Fibroblast of lung (primary cell): ENCODE data around the gene S1PR1. TPM values are rescaled to one million over a fixed set of nuclear protein-coding genes. Genes with fewer than 3 reads are reported as not detected.

Source experiments
- DNase-seq, 2 donors: peaks; one replicate each; pipeline versions ENCODE4 v3.0.0 to v3.0.0-alpha.2; 2010; ENCODE audit warnings: low read depth in 2 of 2
- H2AFZ ChIP-seq: 2 replicates; pipeline ENCODE4 v1.5.1; 2012; ENCODE audit warnings: low read length, control low read depth, inconsistent platforms
- H3K27ac ChIP-seq: 2 replicates; pipeline ENCODE4 v1.5.1; 2011; ENCODE audit warnings: low read length, control low read depth; ENCODE audit not compliant: insufficient read depth
- H3K27me3 ChIP-seq: 2 replicates; pipeline ENCODE4 v1.5.1; 2011; ENCODE audit warnings: mild to moderate bottlenecking, low read length; ENCODE audit not compliant: control insufficient read depth, insufficient read depth
- H3K36me3 ChIP-seq: 2 replicates; pipeline ENCODE4 v1.5.1; 2011; ENCODE audit warnings: low read length; ENCODE audit not compliant: control insufficient read depth, insufficient read depth
- H3K4me1 ChIP-seq: 2 replicates; pipeline ENCODE4 v1.5.1; 2011; ENCODE audit warnings: low read length; ENCODE audit not compliant: control insufficient read depth, insufficient read depth; ENCODE audit errors: extremely low read depth
- H3K4me2 ChIP-seq: 2 replicates; pipeline ENCODE4 v1.5.1; 2011; ENCODE audit warnings: low read length, control low read depth; ENCODE audit not compliant: insufficient read depth; ENCODE audit errors: extremely low read depth
- H3K4me3 ChIP-seq, 4 experiments: fragments of 200-600 bp in 1 of 4; sonication (generic) in 1 of 4; replicated peaks in 1 of 4; 2 replicates each; pipeline ENCODE4 v1.5.1; 2011 to 2016; ENCODE audit warnings: low read length in 4 of 4, low read depth in 3 of 4, mild to moderate bottlenecking in 3 of 4, control low read depth in 2 of 4, inconsistent platforms in 1 of 4, mixed read lengths in 1 of 4; ENCODE audit not compliant: insufficient read depth in 1 of 4; ENCODE audit errors: control extremely low read depth in 1 of 4
- H3K79me2 ChIP-seq: 2 replicates; pipeline ENCODE4 v1.5.1; 2012; ENCODE audit warnings: mild to moderate bottlenecking, low read length, inconsistent platforms; ENCODE audit not compliant: control insufficient read depth, insufficient read depth
- H3K9ac ChIP-seq: 2 replicates; pipeline ENCODE4 v1.5.1; 2011; ENCODE audit warnings: mild to moderate bottlenecking, low read length, control low read depth; ENCODE audit not compliant: insufficient read depth
- H3K9me3 ChIP-seq: 2 replicates; pipeline ENCODE4 v1.5.1; 2012; ENCODE audit warnings: low read depth, low read length; ENCODE audit not compliant: control insufficient read depth, insufficient read depth
- H4K20me1 ChIP-seq: 2 replicates; pipeline ENCODE4 v1.5.1; 2011; ENCODE audit warnings: low read length; ENCODE audit not compliant: control insufficient read depth, insufficient read depth; ENCODE audit errors: extremely low read depth
- EZH2 ChIP-seq: IDR thresholded peaks from 2 replicates; pipeline ENCODE4 v1.5.1; 2012; ENCODE audit warnings: low read length, control low read depth, mild to moderate bottlenecking; ENCODE audit errors: missing control alignments
- polyA plus RNA-seq, 2 donors: library from polyadenylated mRNA; depleted of rRNA in 1 of 2; stranded (reverse) in 1 of 2; unstranded in 1 of 2; fragments of >200 nt; gene quantifications; 2 replicates each; pipeline ENCODE4 v1.2.1, GENCODE V29; 2011 to 2012; ENCODE audit warnings: missing spikeins in 1 of 2
- total RNA-seq: library from RNA; depleted of rRNA; stranded (reverse); fragments of >200 nt; gene quantifications from 2 replicates; pipeline ENCODE4 v1.2.1, GENCODE V29; 2014
- TF ChIP-seq, protein P1 (sequence below), 2 donors: IDR thresholded peaks in 1 of 2; conservative IDR thresholded peaks in 1 of 2; 1 replicate in 1 of 2; 2 replicates in 1 of 2; pipeline ENCODE4 v1.5.1; 2011 to 2012; ENCODE audit warnings: low read length in 2 of 2, control low read depth in 1 of 2, inconsistent platforms in 1 of 2, low read depth in 1 of 2, mild to moderate bottlenecking in 1 of 2

Gene S1PR1
- total and polyA plus RNA-seq, 2 donors (not counting 1 experiment from before 2014, with no cell fraction given) = 6.2 to 10.4 TPM

- Histone ChIP-seq H3K9ac (no peak overlapping the region), H3K9me3 (no peaks in the 10 kb centered on the region), H3K79me2 (no peaks in the 10 kb centered on the region), H3K4me1 (peaks cover 6% of the 10 kb centered on the region), H3K27me3 (no peaks in the 10 kb centered on the region), H3K27ac (no peak overlapping the region), H3K4me3 (no peak overlapping the region), H3K4me2 (no peak overlapping the region), H4K20me1 (no peaks in the 10 kb centered on the region), H3K36me3 (no peaks in the 10 kb centered on the region), H2AFZ (no peak overlapping the region)
- TF ChIP-seq EZH2 = no peak
- TF ChIP-seq, protein P1, sequence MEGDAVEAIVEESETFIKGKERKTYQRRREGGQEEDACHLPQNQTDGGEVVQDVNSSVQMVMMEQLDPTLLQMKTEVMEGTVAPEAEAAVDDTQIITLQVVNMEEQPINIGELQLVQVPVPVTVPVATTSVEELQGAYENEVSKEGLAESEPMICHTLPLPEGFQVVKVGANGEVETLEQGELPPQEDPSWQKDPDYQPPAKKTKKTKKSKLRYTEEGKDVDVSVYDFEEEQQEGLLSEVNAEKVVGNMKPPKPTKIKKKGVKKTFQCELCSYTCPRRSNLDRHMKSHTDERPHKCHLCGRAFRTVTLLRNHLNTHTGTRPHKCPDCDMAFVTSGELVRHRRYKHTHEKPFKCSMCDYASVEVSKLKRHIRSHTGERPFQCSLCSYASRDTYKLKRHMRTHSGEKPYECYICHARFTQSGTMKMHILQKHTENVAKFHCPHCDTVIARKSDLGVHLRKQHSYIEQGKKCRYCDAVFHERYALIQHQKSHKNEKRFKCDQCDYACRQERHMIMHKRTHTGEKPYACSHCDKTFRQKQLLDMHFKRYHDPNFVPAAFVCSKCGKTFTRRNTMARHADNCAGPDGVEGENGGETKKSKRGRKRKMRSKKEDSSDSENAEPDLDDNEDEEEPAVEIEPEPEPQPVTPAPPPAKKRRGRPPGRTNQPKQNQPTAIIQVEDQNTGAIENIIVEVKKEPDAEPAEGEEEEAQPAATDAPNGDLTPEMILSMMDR (conservative IDR thresholded peaks at IDR 0.05 in 1 of 2, IDR thresholded peaks at IDR 0.05 in 1 of 2; ENCODE audit: low read depth in 1 of 2, low read length in 2 of 2) = no peak
- DNase-seq = no peak
Observed at GRCh38 chr1:101233495-101233894, 3.3 kb upstream of the S1PR1 start.

DNA sequence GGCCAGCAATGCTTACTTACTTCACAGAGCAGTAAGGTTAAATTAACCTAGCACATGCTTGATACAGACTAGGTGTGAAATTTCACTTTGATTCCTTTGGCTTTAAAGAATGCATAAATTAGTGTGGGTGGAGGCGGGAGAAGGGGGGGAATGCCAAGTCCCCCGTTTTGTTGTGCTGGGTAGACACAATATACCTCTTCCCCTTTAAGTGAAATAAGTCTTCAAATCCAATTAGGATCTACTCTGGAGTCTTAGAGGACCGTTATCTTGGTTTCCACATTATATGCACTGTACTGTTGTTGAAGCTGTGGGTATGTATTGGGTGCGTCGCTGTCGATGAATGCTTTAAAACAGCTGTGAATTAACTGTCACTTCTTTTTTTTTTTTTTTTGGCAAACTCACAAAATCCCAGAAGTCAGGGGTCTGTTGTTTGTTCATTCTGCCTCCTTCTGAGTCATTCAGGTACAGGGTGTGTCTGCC lies 1.6 kb upstream of the S1PR1 start:
- Histone ChIP-seq H3K9me3 (no peaks in the 10 kb centered on the region), H3K4me2 (peak overlapping the region; percentile 94), H3K9ac (no peak overlapping the region), H3K79me2 (no peaks in the 10 kb centered on the region), H3K4me1 (peaks cover 6% of the 10 kb centered on the region), H3K36me3 (no peaks in the 10 kb centered on the region), H4K20me1 (no peaks in the 10 kb centered on the region), H3K27me3 (no peaks in the 10 kb centered on the region), H2AFZ (peak overlapping the region; percentile 56), H3K27ac (no peak overlapping the region), H3K4me3 (peak overlapping the region; percentile 50 to 91 (median 86))
- TF ChIP-seq EZH2 = no peak
- TF ChIP-seq, protein P1 (conservative IDR thresholded peaks at IDR 0.05 in 1 of 2, IDR thresholded peaks at IDR 0.05 in 1 of 2; ENCODE audit: low read depth in 1 of 2, low read length in 2 of 2) = no peak
- DNase-seq = no peak

DNA sequence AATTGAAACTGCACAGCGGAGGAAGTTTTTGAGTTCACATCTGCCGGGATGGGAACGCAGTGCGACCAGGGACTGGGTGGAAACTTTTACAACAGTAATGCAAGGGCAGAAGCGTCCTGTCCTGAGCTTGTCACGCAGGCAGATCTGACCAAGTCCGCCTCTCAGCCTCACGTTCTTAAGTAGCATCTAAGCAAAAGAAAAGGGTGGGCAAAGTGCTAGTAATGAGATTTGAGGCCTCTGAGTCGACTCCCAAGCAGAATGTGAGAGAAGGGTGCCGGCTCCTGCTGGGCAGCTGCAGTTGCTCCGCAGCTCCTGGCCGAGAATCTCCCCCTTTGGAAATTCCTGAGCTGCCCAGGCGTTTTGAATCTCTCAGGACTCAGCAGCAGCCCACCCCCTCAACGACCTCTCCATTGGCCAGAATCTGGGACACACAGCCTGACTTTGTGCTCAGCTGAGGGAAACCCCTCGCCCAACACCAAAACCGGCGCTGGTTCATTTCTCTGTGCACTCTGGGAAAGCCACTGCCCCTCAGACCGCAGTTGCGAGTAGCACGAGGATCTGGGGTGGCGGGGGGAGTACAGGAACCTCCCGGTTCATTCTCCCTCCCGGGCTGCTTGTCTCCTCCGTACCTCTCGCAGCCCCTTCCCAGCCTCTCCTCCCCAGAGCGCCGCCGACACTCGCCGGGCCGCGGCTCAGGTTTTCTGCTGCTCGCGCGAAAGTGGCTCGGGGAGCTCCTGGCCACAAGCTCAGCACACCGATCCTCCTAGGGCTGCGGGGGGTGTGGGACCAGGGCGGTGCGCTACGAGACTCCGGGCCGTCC lies 913 bp upstream of the S1PR1 start:
- Histone ChIP-seq H2AFZ (peak overlapping the region; percentile 56), H3K4me2 (peak overlapping the region; percentile 94), H3K79me2 (no peaks in the 10 kb centered on the region), H3K4me1 (peaks cover 6% of the 10 kb centered on the region), H3K9ac (peak overlapping the region; percentile 58), H3K36me3 (no peaks in the 10 kb centered on the region), H4K20me1 (no peaks in the 10 kb centered on the region), H3K27ac (no peak overlapping the region), H3K4me3 (peak overlapping the region; percentile 50 to 91 (median 86)), H3K9me3 (no peaks in the 10 kb centered on the region), H3K27me3 (no peaks in the 10 kb centered on the region)
- TF ChIP-seq, protein P1 (conservative IDR thresholded peaks at IDR 0.05 in 1 of 2, IDR thresholded peaks at IDR 0.05 in 1 of 2; ENCODE audit: low read depth in 1 of 2, low read length in 2 of 2) = peak in 1 of 2 donors; percentile 17
- no peak for TF ChIP-seq EZH2
- peak; percentile 35 to 48 for DNase-seq
